Measurements from ENCODE around the gene PTPRN2.
"Not testable (repeated sequence)": the region's sequence is repeated elsewhere in the genome, so short reads cannot be mapped to it uniquely, and the experiment has no call there.

PTPRN2 gene

DNA sequence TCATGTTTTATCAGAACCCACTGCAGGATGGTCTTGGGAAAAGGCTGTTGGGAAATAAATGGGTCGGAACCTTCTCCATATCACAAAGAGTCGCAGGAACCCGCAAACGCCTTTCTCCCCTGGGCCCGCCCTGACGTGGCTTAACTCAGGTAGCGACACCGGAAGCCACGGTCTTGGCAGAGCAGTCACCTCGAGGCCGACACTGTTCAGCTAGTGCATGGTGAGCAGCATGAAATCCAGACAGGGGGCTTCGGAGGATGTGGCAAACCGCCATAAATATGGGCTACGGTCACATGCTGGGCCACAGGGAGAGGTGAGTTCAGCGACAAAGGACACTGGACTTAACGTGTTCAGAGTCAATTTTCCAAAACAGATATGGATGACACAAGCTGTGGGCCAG lies 421.9 kb downstream of the PTPRN2 start:
- TF ChIP-seq, protein P1, sequence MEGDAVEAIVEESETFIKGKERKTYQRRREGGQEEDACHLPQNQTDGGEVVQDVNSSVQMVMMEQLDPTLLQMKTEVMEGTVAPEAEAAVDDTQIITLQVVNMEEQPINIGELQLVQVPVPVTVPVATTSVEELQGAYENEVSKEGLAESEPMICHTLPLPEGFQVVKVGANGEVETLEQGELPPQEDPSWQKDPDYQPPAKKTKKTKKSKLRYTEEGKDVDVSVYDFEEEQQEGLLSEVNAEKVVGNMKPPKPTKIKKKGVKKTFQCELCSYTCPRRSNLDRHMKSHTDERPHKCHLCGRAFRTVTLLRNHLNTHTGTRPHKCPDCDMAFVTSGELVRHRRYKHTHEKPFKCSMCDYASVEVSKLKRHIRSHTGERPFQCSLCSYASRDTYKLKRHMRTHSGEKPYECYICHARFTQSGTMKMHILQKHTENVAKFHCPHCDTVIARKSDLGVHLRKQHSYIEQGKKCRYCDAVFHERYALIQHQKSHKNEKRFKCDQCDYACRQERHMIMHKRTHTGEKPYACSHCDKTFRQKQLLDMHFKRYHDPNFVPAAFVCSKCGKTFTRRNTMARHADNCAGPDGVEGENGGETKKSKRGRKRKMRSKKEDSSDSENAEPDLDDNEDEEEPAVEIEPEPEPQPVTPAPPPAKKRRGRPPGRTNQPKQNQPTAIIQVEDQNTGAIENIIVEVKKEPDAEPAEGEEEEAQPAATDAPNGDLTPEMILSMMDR (IDR thresholded peaks at IDR 0.05; ENCODE audit: insufficient read depth, low read length, missing control alignments): no peak
- DNase-seq (ENCODE audit: low read depth, low spot score): no peak
- no peak overlapping the region for H3K4me3 ChIP-seq (ENCODE audit: low read depth, low read length)
- ChIA-PET POLR2A (no interaction called here), CTCF (no interaction called here)

DNA sequence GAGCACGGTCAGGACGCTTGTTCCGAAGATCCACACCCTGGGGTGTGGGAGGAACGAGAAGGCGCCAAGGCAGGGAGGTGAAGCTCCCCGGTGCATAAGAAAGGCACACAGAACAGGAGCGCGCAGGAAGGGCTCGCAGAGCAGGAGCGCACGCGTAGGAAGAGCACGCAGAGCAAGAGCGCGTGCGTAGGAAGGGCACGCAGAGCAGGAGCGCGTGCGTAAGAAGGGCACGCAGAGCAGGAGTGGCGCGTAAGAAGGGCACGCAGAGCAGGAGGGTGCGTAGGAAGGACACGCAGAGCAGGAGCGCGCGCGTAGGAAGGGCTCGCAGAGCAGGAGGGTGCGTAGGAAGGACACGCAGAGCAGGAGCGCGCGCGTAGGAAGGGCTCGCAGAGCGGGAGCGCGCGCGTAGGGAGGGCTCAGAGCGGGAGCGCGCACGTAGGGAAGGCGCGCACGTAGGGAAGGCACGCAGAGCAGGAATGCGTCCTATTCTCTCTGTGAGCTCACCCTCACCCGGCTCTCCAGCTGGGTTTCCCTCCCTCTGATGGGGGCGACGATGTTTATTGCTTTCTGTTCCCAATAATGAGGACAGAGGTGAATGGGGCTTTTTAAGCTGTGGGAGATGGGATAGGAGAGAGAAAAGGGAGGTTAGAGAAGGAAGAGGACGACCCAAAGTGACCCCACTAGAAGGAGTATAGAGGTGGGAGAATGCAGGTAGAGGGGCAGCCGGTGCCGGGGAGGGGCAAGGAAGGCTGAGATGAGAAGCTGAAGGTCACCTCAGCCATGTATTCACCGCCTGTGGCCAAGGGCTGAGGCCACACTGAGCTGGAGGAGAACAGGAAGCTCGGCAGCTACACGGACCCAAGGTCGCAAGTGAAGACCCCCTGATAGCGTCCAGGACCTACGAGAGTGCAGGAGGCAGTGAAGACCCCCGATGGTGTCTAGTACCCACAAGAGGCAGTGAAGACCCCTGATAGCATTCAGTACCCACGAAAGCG lies 423.2 kb downstream of the PTPRN2 start:
- TF ChIP-seq, protein P1 (IDR thresholded peaks at IDR 0.05; ENCODE audit: insufficient read depth, low read length, missing control alignments): no peak
- ChIA-PET POLR2A (no interaction called here), CTCF (no interaction called here)
- DNase-seq (ENCODE audit: low read depth, low spot score): no peak
- H3K4me3 ChIP-seq (ENCODE audit: low read depth, low read length): no peak overlapping the region

DNA sequence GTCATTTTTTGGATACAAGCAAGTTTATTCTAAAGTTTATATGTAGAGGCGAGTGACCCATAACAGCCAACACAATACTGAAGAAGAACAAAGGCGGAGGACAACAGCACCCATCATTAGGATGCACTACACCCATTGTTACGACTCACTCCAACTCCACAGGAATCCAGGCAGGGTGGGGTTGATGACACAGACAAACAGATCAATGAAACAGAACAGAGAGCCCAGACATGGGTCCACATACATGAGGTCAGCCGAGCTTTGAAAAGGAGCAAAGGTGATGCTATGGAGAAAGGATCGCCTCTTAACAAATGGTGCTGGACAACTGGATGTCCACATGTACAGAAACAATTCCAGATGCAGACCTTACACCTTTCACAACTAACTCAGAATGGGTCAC lies 426.4 kb downstream of the PTPRN2 start:
- DNase-seq (ENCODE audit: low read depth, low spot score): no peak
- TF ChIP-seq, protein P1 (IDR thresholded peaks at IDR 0.05; ENCODE audit: insufficient read depth, low read length, missing control alignments): no peak
- ChIA-PET CTCF (no interaction called here), POLR2A (no interaction called here)
- H3K4me3 ChIP-seq (ENCODE audit: low read depth, low read length): no peak overlapping the region

DNA sequence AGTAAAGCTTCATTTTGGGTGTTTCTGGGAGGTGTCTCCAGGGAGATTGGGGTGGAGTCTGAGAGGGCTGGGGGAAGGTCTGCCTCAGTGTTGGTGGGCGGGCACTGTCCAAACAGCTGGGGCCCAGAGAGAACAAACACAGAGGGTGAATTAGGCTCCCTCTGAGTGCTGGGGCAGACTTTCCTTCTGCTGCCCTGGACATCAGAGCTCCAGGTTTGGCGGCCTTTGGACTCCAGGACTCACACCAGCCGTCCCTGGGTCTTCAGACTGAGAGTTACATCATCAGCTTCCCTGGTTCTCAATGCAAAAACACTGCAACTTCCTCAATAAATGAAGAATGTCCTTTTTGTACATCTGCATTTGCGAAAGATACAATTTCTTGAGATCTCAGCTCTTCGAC lies 427.4 kb downstream of the PTPRN2 start:
- TF ChIP-seq, protein P1 (IDR thresholded peaks at IDR 0.05; ENCODE audit: insufficient read depth, low read length, missing control alignments): no peak
- CTCF ChIA-PET: no interaction called here
- no peak overlapping the region for H3K4me3 ChIP-seq (ENCODE audit: low read depth, low read length)
- POLR2A ChIA-PET: no interaction called here
- no peak for DNase-seq (ENCODE audit: low read depth, low spot score)

DNA sequence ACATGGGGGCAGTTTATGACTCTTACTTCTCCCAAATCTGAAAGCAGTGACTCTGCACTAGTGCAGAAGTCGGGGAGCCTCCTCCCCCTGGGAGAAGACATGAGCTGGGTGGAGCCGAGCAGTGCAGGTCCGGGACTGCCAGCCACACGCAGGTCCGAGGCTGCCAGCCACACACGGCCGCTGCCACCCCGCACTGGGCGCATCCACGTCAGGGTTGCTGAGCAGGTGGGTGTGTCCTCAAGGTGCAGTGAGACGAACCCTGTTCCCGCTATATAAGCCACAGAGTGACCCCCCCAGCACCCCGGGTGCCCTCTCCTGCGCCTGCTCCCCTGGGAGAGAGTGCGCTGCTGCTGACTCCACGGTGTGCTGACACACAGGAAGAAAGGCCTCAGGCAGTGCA lies 430.2 kb downstream of the PTPRN2 start:
- TF ChIP-seq, protein P1 (IDR thresholded peaks at IDR 0.05; ENCODE audit: insufficient read depth, low read length, missing control alignments): no peak
- CTCF ChIA-PET: no interaction called here
- POLR2A ChIA-PET: no interaction called here

DNA sequence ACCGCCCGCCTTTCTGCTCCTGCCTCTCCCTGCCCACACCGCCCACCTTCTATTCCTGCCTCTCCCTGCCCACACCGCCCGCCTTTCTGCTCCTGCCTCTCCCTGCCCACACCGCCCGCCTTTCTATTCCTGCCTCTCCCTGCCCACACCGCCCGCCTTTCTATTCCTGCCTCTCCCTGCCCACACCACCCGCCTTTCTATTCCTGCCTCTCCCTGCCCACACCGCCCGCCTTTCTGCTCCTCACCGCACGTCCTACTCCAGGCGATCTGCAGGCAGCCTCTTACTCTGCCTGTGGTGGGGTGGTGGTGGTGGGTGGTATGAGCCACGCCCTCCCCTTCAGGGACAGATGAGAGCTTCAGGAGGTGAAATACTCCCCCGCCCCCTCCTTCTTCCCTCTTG lies 436.4 kb downstream of the PTPRN2 start:
- DNase-seq (ENCODE audit: low read depth, low spot score); CTCF ChIA-PET; H3K4me3 ChIP-seq (ENCODE audit: low read depth, low read length); POLR2A ChIA-PET: not testable (repeated sequence)

More for the DNA sequence above, 430.2 kb downstream of the PTPRN2 start:
- DNase-seq (ENCODE audit: low read depth, low spot score): no peak
- H3K4me3 ChIP-seq (ENCODE audit: low read depth, low read length): no peak overlapping the region

DNA sequence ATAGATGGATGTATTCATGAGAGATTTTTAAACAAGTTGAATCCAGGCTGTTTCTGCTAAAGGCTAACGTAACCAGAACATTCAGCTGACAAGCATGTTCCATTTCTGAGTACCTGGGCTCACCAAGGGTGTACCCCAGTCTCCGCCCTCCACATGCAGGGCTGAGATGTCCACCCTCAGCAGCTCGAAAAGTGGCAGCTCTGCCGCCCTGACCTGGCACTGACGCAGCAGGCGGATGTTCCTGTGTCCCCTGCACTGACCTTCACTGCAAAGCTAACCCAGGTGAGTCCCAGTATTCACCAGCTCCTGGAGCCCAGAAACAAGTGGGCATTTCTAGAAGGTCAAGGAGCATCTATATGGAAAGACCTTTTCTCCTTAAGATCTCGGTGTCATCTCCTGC lies 437.4 kb downstream of the PTPRN2 start:
- TF ChIP-seq, protein P1 (IDR thresholded peaks at IDR 0.05; ENCODE audit: insufficient read depth, low read length, missing control alignments): no peak
- DNase-seq (ENCODE audit: low read depth, low spot score): no peak
- POLR2A ChIA-PET: no interaction called here
- no peak overlapping the region for H3K4me3 ChIP-seq (ENCODE audit: low read depth, low read length)
- CTCF ChIA-PET: no interaction called here

DNA sequence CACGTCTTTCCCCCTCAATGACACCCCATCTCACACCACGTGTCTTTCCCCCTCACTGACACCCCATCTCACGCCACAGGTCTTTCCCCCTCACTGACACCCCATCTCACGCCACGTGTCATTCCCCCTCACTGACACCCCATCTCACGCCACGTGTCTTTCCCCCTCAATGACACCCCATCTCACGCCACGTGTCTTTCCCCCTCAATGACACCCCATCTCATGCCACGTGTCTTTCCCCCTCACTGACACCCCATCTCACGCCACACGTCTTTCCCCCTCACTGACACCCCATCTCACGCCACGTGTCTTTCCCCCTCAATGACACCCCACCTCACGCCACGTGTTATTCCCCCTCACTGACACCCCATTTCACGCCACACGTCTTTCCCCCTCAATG lies 440.2 kb downstream of the PTPRN2 start:
- CTCF ChIA-PET; POLR2A ChIA-PET; H3K4me3 ChIP-seq (ENCODE audit: low read depth, low read length); DNase-seq (ENCODE audit: low read depth, low spot score): not testable (repeated sequence)

All from AG04449 (cell line).